ENCODE results near the gene PDE1A.

DNA sequence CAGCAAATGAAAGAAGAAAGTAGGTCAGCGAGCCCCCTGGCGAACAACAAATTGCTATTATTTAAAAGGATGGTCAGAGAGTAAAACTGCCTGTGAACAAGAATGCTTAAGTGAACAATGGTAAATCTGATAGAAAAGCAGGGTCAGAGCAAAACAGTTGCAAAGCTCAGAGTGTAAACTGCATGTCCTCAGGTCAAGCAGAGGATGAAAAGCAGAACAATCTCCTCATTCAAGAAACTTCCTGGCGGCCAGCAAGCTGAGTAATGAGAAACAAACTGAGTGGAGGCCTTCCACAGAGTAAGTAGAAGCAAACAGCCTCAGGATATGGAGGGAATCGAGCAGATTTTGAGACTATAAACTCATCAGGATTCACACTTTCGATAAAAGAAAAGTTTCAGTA lies 323.3 kb downstream of the PDE1A start:
- TF ChIP-seq ZNF274 (IDR thresholded peaks at IDR 0.05; ENCODE audit: low read depth, low read length) (no peak), YY1 (IDR thresholded peaks at IDR 0.05; ENCODE audit: insufficient read depth, insufficient read length) (no peak), SUZ12 (IDR thresholded peaks at IDR 0.05; ENCODE audit: extremely low read depth, insufficient read depth, insufficient read length) (no peak)
